GM12865 (cell line): ENCODE measurements around the gene SPTBN5.

ENCODE experiments used
- DNase-seq: peaks from one replicate; pipeline ENCODE4 v3.0.0; 2010; ENCODE audit warnings: low read depth
- H3K4me3 ChIP-seq: 2 replicates; pipeline ENCODE4 v1.5.1; 2011; ENCODE audit warnings: mild to moderate bottlenecking, low read depth, low read length, control low read depth
- CTCF ChIP-seq: IDR thresholded peaks from 2 replicates; pipeline ENCODE4 v1.5.1; 2011; ENCODE audit warnings: low read length, control low read depth, low read depth, inconsistent platforms; ENCODE audit not compliant: insufficient read depth; ENCODE audit errors: missing control alignments

Gene SPTBN5

DNA sequence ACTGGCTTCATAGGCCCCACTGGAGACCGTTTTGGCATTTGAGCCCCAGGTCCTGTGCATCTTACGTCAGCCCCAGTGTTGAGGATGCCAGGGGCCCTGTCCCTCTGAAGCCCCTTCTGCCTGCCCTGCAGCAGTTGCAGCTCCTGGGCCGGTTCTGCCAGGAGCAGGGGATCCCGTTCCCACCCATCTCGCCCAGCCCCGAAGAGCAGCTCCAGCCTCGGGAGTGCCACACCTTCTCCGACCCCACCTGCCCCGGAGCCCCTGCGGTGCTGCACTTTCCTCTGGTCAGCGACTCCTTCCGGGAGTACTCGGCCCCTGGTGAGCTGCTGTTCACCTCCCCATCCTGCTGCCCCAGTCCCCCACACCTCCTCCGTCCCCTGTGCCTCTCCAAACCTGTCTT is 46.6 kb downstream of the SPTBN5 start:
- no peak for TF ChIP-seq CTCF
- DNase-seq = no peak
- H3K4me3 ChIP-seq = no peak overlapping the region

DNA sequence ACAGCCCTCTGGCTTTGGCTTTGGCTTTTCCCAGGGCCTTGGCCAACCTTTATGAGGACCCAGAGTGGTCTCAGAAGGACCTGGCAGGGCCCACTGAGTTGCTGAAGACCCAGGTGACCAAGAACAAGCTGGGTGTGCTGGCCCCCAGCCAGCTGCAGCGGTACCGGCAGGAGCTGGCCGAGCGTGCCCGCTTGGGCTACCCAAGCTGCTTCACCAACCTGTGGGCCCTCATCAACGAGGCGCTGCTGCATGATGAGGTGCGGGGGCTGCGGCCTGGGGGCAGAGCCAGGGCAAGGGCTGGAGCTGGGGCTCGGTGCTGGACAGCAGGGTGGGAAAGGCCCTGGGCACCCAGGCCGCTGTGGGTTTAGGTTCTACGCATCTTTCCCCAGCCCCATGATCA is 49.0 kb downstream of the SPTBN5 start:
- DNase-seq = no peak
- H3K4me3 ChIP-seq = no peak overlapping the region
- TF ChIP-seq CTCF = no peak

GRCh38 chr15:41843571-41843970 is 50.3 kb downstream of the SPTBN5 start:
- no peak for DNase-seq
- no peak for TF ChIP-seq CTCF
- H3K4me3 ChIP-seq = no peak overlapping the region

DNA sequence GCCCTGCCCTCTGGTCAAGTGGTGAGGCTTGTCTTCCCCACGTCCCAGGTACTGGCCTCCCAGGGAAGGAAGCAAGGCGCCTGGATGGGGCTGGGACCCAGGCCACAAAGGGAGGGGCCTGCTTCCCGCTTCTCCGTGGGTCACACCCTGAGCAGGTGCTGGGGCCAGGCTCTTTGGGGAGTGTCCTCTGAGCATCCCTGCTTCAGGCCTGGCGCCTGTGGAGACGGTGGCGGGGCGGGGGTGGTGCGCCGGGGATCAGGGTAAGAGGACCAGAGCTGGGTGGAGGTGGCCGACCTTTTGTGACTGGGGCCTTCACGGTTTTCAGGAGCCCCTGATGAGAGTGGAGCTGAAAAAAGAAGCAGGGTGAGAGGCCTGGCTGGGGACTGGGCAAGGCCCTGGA is 51.6 kb downstream of the SPTBN5 start:
- no peak overlapping the region for H3K4me3 ChIP-seq
- DNase-seq = no peak
- no peak for TF ChIP-seq CTCF

GRCh38 chr15:41841131-41841530 is 52.7 kb downstream of the SPTBN5 start:
- no peak overlapping the region for H3K4me3 ChIP-seq
- no peak for TF ChIP-seq CTCF
- no peak for DNase-seq

DNA sequence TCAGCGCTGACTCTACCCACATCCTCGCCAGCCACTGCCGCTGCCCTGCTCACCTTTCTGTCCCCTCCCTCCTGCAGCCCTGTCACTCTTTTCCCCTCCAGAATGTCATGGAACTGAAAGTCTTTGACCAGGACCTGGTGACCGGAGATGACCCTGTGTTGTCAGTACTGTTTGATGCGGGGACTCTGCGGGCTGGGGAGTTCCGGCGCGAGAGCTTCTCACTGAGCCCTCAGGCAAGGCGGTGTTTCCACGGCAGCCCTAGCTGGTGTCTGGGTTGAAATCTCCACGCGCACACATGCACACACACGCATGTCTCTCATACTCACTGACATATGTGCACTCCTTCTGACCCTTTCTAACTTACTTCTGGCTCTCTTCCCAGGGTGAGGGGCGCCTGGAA is 53.2 kb downstream of the SPTBN5 start:
- DNase-seq = no peak
- TF ChIP-seq CTCF = no peak
- no peak overlapping the region for H3K4me3 ChIP-seq

GRCh38 chr15:41839781-41840491 is 53.9 kb downstream of the SPTBN5 start:
- no peak for DNase-seq
- no peak overlapping the region for H3K4me3 ChIP-seq

More at GRCh38 chr15:41839781-41840491, 53.9 kb downstream of the SPTBN5 start:
- TF ChIP-seq CTCF = no peak
